ENCODE results near the gene APEX2.

The APEX2 gene

DNA sequence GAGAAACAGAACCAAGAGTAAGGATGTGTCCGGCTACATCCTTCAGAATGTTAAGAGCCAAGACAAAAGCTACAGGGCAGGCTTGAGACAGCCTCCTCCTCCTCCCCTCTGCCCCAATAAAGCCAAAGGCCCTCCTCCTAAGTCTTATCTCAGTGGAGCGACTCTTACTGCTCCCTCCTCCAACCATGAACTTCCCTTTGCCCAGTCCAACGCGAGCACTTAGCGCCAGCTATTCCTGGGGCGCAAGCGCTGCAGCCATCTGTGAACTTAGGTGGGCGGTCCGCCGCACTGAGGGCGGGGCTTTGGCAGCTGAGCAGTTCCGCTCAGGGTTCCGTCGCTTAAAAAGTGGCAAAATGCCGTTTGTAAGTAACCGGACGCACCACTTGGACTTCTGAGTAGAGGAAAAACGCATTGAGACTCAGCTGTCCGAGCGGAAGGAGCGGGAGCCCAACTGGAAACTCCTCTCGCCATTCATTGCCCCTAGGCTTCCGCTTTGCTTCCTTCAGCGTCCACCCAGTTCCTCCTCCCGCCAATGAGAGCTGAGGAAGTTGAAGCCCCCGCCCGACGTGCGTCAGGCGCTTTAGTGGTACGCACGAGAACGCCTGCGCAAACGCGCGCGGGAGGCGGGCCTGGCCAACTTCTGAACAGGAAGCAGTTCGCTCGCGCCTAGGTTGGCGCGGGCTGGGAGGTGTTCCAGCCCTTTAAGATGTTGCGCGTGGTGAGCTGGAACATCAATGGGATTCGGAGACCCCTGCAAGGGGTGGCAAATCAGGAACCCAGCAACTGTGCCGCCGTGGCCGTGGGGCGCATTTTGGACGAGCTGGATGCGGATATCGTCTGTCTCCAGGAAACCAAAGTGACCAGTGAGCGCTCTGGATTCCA, at the start of gene APEX2:
Gene APEX2 (plus strand): TSS at position 647 of the 882 bp plus-strand sequence. CDS start 60 bp downstream, at position 707.
- peak within 1 kb of the TSS; percentile 80 for H3K4me3 ChIP-seq (replicated peaks; ENCODE audit: low read depth, low read length)
- DNase-seq (ENCODE audit: extremely low read depth, insufficient read length) = peak; percentile 91
- TF ChIP-seq, protein P1, sequence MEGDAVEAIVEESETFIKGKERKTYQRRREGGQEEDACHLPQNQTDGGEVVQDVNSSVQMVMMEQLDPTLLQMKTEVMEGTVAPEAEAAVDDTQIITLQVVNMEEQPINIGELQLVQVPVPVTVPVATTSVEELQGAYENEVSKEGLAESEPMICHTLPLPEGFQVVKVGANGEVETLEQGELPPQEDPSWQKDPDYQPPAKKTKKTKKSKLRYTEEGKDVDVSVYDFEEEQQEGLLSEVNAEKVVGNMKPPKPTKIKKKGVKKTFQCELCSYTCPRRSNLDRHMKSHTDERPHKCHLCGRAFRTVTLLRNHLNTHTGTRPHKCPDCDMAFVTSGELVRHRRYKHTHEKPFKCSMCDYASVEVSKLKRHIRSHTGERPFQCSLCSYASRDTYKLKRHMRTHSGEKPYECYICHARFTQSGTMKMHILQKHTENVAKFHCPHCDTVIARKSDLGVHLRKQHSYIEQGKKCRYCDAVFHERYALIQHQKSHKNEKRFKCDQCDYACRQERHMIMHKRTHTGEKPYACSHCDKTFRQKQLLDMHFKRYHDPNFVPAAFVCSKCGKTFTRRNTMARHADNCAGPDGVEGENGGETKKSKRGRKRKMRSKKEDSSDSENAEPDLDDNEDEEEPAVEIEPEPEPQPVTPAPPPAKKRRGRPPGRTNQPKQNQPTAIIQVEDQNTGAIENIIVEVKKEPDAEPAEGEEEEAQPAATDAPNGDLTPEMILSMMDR (IDR thresholded peaks at IDR 0.05; ENCODE audit: insufficient read depth, low read length, poor library complexity, severe bottlenecking) = no peak
- no peaks in the 10 kb centered on the region for H3K27me3 ChIP-seq (replicated peaks; ENCODE audit: control insufficient read depth, insufficient read depth, low read length)
- peaks cover 6% of the 10 kb centered on the region for H3K36me3 ChIP-seq (ENCODE audit: control insufficient read depth, insufficient read depth, low read length)

DNA sequence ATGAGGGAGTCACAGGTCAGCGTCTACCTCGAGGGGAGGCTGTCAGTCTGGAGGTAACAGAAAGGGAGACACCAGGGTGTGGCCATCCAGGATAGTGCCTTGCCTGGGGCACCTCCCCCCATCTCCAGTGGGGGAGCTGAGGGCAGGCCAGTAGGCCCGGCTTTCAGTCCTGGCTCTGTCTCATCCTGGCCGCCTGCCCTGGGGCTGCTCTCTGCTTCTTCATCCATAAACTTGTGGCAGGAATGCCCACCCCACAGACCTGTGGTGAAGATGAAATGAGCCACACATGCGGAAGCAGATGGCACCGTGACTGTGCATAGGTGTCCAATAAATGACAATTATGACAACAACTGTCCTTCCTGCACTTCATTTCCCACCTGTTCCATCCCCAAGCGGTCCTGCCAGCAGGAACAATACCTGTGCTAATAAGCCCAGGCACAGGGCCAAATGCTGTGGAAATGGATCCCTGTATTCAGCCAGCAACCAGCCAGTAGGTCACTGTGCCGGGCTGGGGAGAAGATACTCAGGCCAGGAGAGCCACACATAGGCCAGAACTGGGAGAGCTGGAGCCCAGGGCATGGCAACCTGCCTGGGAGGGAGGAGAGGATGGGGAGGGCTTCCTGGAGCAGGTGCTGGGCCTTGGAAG, 49.3 kb upstream of the APEX2 start:
- H3K36me3 ChIP-seq (ENCODE audit: control insufficient read depth, insufficient read depth, low read length) = no peaks in the 10 kb centered on the region
- TF ChIP-seq, protein P1 (IDR thresholded peaks at IDR 0.05; ENCODE audit: insufficient read depth, low read length, poor library complexity, severe bottlenecking) = no peak
- no peaks in the 10 kb centered on the region for H3K27me3 ChIP-seq (replicated peaks; ENCODE audit: control insufficient read depth, insufficient read depth, low read length)
- no peak for DNase-seq (ENCODE audit: extremely low read depth, insufficient read length)
- no peak overlapping the region for H3K4me3 ChIP-seq (replicated peaks; ENCODE audit: low read depth, low read length)

GRCh38 chrX:54961750-54962149, 38.4 kb upstream of the APEX2 start:
- TF ChIP-seq, protein P1 (IDR thresholded peaks at IDR 0.05; ENCODE audit: insufficient read depth, low read length, poor library complexity, severe bottlenecking) = no peak
- Histone ChIP-seq H3K27me3 (replicated peaks; ENCODE audit: control insufficient read depth, insufficient read depth, low read length) (no peaks in the 10 kb centered on the region), H3K36me3 (ENCODE audit: control insufficient read depth, insufficient read depth, low read length) (no peaks in the 10 kb centered on the region), H3K4me3 (replicated peaks; ENCODE audit: low read depth, low read length) (no peak overlapping the region)
- no peak for DNase-seq (ENCODE audit: extremely low read depth, insufficient read length)

- H3K27me3 ChIP-seq (replicated peaks; ENCODE audit: control insufficient read depth, insufficient read depth, low read length) = no peaks in the 10 kb centered on the region
- H3K4me3 ChIP-seq (replicated peaks; ENCODE audit: low read depth, low read length) = no peak overlapping the region
- no peaks in the 10 kb centered on the region for H3K36me3 ChIP-seq (ENCODE audit: control insufficient read depth, insufficient read depth, low read length)
- DNase-seq (ENCODE audit: extremely low read depth, insufficient read length) = no peak
- TF ChIP-seq, protein P1 (IDR thresholded peaks at IDR 0.05; ENCODE audit: insufficient read depth, low read length, poor library complexity, severe bottlenecking) = no peak
These were observed 35.2 kb upstream of the APEX2 start for GRCh38 chrX:54964766-54965497.

- TF ChIP-seq, protein P1 (IDR thresholded peaks at IDR 0.05; ENCODE audit: insufficient read depth, low read length, poor library complexity, severe bottlenecking) = no peak
- Histone ChIP-seq H3K4me3 (replicated peaks; ENCODE audit: low read depth, low read length) (no peak overlapping the region), H3K36me3 (ENCODE audit: control insufficient read depth, insufficient read depth, low read length) (no peaks in the 10 kb centered on the region), H3K27me3 (replicated peaks; ENCODE audit: control insufficient read depth, insufficient read depth, low read length) (no peaks in the 10 kb centered on the region)
- no peak for DNase-seq (ENCODE audit: extremely low read depth, insufficient read length)
These were observed 22.8 kb upstream of the APEX2 start for GRCh38 chrX:54977387-54977786.
